Stimulated activated CD8-positive, alpha-beta memory T cell treated with anti-CD3 and anti-CD28 coated beads, Interleukin-7, amount 100 ng/mL, for 4 hours (primary cell): ENCODE results near the gene EBPL.
"Not testable (repeated sequence)": the region's sequence is repeated elsewhere in the genome, so short reads cannot be mapped to it uniquely, and the experiment has no call there.

Source experiments
- DNase-seq, 2 donors: peaks; one replicate each; pipeline ENCODE4 v3.0.0-alpha.2; 2020; ENCODE audit warnings: low read depth in 2 of 2

Gene EBPL

GRCh38 chr13:49635599-49636433, 55.5 kb downstream of the EBPL start:
- peak in 1 of 2 donors; percentile 2 for DNase-seq

GRCh38 chr13:49633710-49634109, 57.6 kb downstream of the EBPL start:
- DNase-seq = no peak

- DNase-seq = no peak
These were observed 59.1 kb downstream of the EBPL start for GRCh38 chr13:49632156-49632555.

- no peak for DNase-seq
These were observed 60.7 kb downstream of the EBPL start for GRCh38 chr13:49630580-49630979.

- DNase-seq = no peak
These were observed 61.3 kb downstream of the EBPL start for GRCh38 chr13:49629947-49630346.

GRCh38 chr13:49629196-49629938, 61.9 kb downstream of the EBPL start:
- DNase-seq = no peak

GRCh38 chr13:49627831-49628652, 63.2 kb downstream of the EBPL start, which contains the start of gene ARL11:
Gene ARL11 (plus strand): TSS chr13:49628507. CDS start chr13:49630448, 1,941 bp downstream.
- peak in 1 of 2 donors; percentile 30 for DNase-seq

- no peak for DNase-seq
These were observed 65.8 kb downstream of the EBPL start for GRCh38 chr13:49625392-49626079.

- no peak for DNase-seq
These were observed 67.1 kb downstream of the EBPL start for GRCh38 chr13:49624229-49624628.

- DNase-seq = no peak
These were observed 68.9 kb downstream of the EBPL start for GRCh38 chr13:49622174-49622946.

GRCh38 chr13:49620170-49620621, 71.1 kb downstream of the EBPL start:
- no peak for DNase-seq

GRCh38 chr13:49616676-49617065, 74.6 kb downstream of the EBPL start:
- DNase-seq = no peak

GRCh38 chr13:49615836-49616675, 75.2 kb downstream of the EBPL start:
- no peak for DNase-seq

- DNase-seq = not testable (repeated sequence)
These were observed 79.2 kb downstream of the EBPL start for GRCh38 chr13:49612042-49612441.
